Colonic mucosa (tissue), 4 donors: ENCODE measurements around the gene SRCAP. TPM values are rescaled to one million over a fixed set of nuclear protein-coding genes. Genes with fewer than 3 reads are reported as not detected.

Source experiments
- DNase-seq: peaks from one replicate; pipeline ENCODE4 v3.0.0-alpha.2; 2020
- H3K27ac ChIP-seq: fragments of 200-600 bp; one replicate; pipeline ENCODE4 v1.8.0; 2021
- H3K27me3 ChIP-seq: fragments of 200-600 bp; one replicate; pipeline ENCODE4 v1.8.0; 2021
- H3K36me3 ChIP-seq: fragments of 200-600 bp; one replicate; pipeline ENCODE4 v1.8.0; 2021
- H3K4me1 ChIP-seq: fragments of 200-600 bp; one replicate; pipeline ENCODE4 v1.8.0; 2021; ENCODE audit warnings: mild to moderate bottlenecking
- H3K4me3 ChIP-seq: fragments of 200-600 bp; one replicate; pipeline ENCODE4 v1.8.0; 2021
- H3K9ac ChIP-seq, 2 donors: one replicate each; pipeline ENCODE4 v1.7.0; 2013; ENCODE audit warnings: control low read depth in 2 of 2, low read depth in 2 of 2, low read length in 2 of 2
- H3K9me3 ChIP-seq: fragments of 200-600 bp; one replicate; pipeline ENCODE4 v1.8.0; 2021
- intact Hi-C: fragments of 100-400 bp; cut with DNase I; formaldehyde crosslinking; loops from one replicate; pipeline ENCODE4 v1.14.1; 2022
- total RNA-seq, 2 donors: library from RNA; stranded (reverse); fragmentation: NEBNext Ultra II Directional in 1 of 2; extraction: Animal tissue kit (Norgen Biotek cat#: 25700) in 1 of 2; gene quantifications; one replicate each; pipeline ENCODE4 v1.2.1, GENCODE V29; 2021
- TF ChIP-seq, protein P1 (sequence below): fragments of 200-600 bp; IDR thresholded peaks from one replicate; pipeline ENCODE4 v1.8.0; 2022; ENCODE audit warnings: antibody characterized with exemption, mild to moderate bottlenecking
- donor health status: healthy.
- donor health status: DM: no; HTN: no; CAD: no.
- donor health status: DM: no; HTN: no; CAD: no.

SRCAP gene
- total RNA-seq, 2 donors from 2014 or later: 44.0 to 79.3 TPM

DNA sequence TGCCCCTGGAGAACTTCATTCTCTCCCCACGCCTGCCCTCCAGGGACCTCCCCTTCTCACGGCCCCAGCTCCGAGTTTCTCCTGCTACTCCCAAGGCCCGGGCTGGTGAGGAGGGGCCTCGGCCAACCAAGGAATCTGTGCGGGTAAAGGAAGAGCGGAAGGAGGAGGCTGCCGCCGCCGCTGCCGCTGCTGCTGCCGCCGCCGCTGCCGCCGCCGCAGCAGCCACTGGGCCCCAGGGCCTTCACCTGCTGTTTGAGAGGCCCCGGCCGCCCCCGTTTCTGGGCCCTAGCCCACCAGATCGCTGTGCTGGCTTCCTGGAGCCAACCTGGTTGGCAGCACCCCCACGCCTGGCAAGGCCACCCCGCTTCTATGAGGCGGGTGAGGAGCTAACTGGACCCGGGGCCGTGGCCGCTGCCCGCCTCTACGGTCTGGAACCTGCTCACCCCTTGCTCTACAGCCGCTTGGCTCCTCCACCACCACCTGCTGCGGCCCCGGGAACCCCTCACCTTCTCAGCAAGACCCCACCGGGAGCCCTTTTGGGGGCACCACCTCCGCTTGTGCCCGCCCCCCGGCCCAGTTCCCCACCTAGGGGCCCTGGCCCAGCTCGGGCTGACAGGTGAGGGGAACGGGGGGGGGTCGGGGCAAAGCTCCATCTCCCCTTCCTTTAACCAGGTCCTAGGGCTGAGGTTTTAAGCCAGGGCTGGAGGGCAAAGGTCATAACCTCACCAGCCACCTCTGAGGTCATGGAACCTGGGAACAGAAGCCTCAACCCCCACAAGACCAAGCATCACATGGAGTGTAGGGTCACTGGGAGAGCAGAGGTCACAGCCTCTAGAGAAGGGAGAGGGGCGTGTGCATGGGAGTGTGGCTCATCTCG is 29.7 kb upstream of the SRCAP start:
- TF ChIP-seq, protein P1, sequence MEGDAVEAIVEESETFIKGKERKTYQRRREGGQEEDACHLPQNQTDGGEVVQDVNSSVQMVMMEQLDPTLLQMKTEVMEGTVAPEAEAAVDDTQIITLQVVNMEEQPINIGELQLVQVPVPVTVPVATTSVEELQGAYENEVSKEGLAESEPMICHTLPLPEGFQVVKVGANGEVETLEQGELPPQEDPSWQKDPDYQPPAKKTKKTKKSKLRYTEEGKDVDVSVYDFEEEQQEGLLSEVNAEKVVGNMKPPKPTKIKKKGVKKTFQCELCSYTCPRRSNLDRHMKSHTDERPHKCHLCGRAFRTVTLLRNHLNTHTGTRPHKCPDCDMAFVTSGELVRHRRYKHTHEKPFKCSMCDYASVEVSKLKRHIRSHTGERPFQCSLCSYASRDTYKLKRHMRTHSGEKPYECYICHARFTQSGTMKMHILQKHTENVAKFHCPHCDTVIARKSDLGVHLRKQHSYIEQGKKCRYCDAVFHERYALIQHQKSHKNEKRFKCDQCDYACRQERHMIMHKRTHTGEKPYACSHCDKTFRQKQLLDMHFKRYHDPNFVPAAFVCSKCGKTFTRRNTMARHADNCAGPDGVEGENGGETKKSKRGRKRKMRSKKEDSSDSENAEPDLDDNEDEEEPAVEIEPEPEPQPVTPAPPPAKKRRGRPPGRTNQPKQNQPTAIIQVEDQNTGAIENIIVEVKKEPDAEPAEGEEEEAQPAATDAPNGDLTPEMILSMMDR: no peak
- no peaks in the 10 kb centered on the region for H3K4me1 ChIP-seq
- no peak overlapping the region for H3K4me3 ChIP-seq
- H3K36me3 ChIP-seq: peaks cover 38% of the 10 kb centered on the region
- no peaks in the 10 kb centered on the region for H3K27me3 ChIP-seq
- no peak overlapping the region for H3K27ac ChIP-seq
- no peak overlapping the region for H3K9ac ChIP-seq
- DNase-seq: no peak
- no peaks in the 10 kb centered on the region for H3K9me3 ChIP-seq
- intact Hi-C loops: no loop called here

DNA sequence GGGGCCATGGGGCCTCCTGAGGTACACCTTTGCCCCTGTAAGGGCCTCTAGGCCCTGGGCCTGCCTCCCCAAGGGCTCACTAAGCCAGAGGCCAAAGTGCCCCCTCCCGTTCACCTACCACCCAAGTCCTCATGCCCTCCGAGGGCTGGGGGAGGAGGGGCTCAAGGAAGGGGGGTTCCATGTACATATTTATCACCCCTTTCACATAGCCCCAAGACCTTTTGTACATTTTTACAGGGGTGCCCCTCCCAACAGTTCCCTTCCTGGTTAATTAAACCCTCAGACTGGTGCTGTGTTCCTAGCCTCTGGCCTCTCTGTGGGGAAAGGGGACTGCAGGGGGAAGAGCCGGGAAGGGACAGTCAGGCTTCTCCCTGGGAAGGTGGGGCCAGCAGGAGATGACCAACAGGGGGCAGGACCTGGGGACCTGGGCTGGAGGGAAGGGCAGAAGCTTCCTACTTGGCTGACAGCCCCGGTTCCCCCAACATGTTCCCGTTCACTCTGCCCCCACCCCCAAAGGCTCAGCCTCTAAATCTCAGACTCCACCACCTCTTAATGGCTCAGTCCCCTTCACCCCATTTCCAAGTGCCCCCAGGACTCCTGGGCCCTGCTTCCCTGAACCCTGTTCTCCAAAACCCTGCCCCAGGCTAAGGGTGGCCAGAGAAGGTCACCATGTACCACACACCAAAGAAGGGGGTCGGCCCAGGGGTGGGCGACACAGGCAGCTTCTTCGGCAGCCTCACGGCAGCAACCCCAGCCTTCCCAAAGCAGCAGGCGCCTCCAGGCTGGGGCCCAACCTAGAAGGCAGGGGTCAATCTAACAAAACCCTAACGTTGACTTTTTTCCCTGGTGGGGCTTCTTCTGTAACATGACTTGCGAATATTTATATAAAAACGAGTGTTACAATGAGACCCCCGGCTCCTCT is 28.8 kb upstream of the SRCAP start:
- intact Hi-C loops: no loop called here
- H3K4me3 ChIP-seq: no peak overlapping the region
- no peak for DNase-seq

DNA sequence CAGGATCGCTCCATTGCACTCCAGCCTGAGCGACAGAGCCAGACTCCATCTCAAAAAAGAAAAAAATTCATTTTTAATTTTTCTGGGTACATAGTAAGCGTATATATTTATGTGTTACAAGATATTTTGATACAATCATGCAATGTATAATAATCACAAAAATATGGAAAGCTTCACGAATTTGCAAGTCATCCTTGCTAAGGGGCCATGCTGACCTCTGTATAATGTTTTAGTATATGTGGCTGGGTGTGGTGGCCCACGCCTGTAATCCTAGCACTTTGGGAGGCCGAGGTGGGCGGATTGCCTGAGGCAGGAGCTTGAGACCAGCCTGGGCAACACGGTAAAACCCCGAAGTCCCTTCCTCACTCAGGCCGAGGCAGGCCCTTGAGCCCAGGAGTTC is 23.8 kb upstream of the SRCAP start:
- Histone ChIP-seq H3K9me3 (no peaks in the 10 kb centered on the region), H3K4me1 (no peaks in the 10 kb centered on the region), H3K4me3 (no peak overlapping the region), H3K27ac (no peak overlapping the region), H3K27me3 (no peaks in the 10 kb centered on the region), H3K9ac (no peak overlapping the region), H3K36me3 (no peaks in the 10 kb centered on the region)
- DNase-seq: no peak
- intact Hi-C loops: no loop called here
- TF ChIP-seq, protein P1: no peak

More for the DNA sequence above, 28.8 kb upstream of the SRCAP start:
- no peak overlapping the region for H3K9ac ChIP-seq
- no peaks in the 10 kb centered on the region for H3K9me3 ChIP-seq
- H3K36me3 ChIP-seq: peaks cover 30% of the 10 kb centered on the region
- H3K4me1 ChIP-seq: no peaks in the 10 kb centered on the region
- H3K27ac ChIP-seq: no peak overlapping the region
- H3K27me3 ChIP-seq: no peaks in the 10 kb centered on the region
- TF ChIP-seq, protein P1: no peak

DNA sequence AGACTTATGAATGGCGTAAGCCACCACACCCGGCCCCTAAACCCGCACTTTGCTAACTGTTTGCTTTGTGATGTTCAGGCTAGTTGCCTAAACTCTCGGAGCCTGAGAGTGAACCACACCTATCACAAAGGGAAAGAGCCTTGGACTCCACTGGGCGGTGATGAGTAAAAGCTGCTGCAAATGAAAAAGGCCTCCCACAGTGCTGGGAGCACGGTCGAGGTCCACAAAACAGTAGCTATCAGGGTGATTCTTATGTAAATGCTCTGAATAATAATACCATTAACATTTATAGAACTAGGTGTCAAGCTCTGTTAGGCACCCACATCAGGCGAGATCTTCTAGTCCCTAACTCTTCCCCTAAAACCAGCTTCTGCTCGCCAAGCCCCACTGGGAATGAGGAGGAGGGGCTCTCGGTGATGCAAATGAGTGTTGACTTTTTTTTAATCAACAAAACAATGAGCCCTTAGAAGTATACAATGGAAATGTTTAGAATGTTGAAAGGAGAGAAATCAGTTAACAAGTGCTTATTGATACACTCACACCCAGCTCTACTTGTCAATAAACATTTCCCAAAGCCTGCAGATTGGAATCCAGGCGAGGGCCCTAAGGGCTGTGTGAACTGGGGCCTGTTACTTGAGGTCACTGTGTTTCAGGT is 20.9 kb upstream of the SRCAP start:
- Histone ChIP-seq H3K9ac (no peak overlapping the region), H3K27ac (no peak overlapping the region), H3K4me3 (no peak overlapping the region), H3K9me3 (no peaks in the 10 kb centered on the region), H3K27me3 (no peaks in the 10 kb centered on the region), H3K36me3 (no peaks in the 10 kb centered on the region), H3K4me1 (no peaks in the 10 kb centered on the region)
- TF ChIP-seq, protein P1: no peak
- intact Hi-C loops: no loop called here
- no peak for DNase-seq

DNA sequence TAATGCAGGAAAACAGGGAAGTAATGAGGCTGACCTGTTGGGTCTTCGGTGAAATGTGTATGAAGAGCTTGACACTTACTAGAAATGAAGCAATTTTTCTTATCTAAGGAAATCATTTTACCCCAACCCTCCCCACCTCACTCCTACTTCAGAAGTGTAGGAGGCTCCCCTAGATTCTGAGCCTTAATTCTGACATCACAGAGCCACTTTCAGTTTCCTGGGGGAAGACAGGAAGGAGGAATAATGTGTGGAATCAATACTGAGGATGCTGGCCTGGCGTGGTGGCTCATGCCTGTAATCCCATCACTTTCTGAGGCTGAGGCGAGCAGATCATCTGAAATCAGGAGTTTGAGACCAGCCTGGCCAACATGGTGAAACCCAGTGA is 20.4 kb upstream of the SRCAP start:
- H3K4me1 ChIP-seq: no peaks in the 10 kb centered on the region
- H3K4me3 ChIP-seq: no peak overlapping the region
- intact Hi-C loops: no loop called here
- H3K27ac ChIP-seq: no peak overlapping the region
- H3K27me3 ChIP-seq: no peaks in the 10 kb centered on the region
- no peaks in the 10 kb centered on the region for H3K9me3 ChIP-seq
- TF ChIP-seq, protein P1: no peak
- H3K9ac ChIP-seq: no peak overlapping the region
- no peak for DNase-seq
- H3K36me3 ChIP-seq: no peaks in the 10 kb centered on the region
